Mesendoderm (in vitro differentiated cells): ENCODE results near the gene ATG7.

Experiments used
- DNase-seq: peaks from one replicate; pipeline ENCODE4 v3.0.0; 2013
- H2AK5ac ChIP-seq: 2 replicates; pipeline ENCODE4 v1.6.1; 2013; ENCODE audit warnings: low read length, inconsistent platforms
- H2BK120ac ChIP-seq: 2 replicates; pipeline ENCODE4 v1.6.1; 2013; ENCODE audit warnings: low read depth, mild to moderate bottlenecking, low read length, moderate library complexity, mixed read lengths
- H2BK15ac ChIP-seq: replicated peaks from 2 replicates; pipeline ENCODE4 v1.6.1; 2013; ENCODE audit warnings: low read depth, mild to moderate bottlenecking, moderate library complexity
- H2BK5ac ChIP-seq: 2 replicates; pipeline ENCODE4 v1.6.1; 2013; ENCODE audit warnings: low read length, inconsistent platforms
- H3K18ac ChIP-seq: 2 replicates; pipeline ENCODE4 v1.6.1; 2013; ENCODE audit warnings: mild to moderate bottlenecking, low read length, mixed read lengths
- H3K23ac ChIP-seq: one replicate; pipeline ENCODE4 v1.6.1; 2013; ENCODE audit warnings: low read length
- H3K27ac ChIP-seq: 2 replicates; pipeline ENCODE4 v1.5.1; 2013; ENCODE audit warnings: low read depth, mild to moderate bottlenecking, inconsistent platforms, low read length, moderate library complexity
- H3K27me3 ChIP-seq: 2 replicates; pipeline ENCODE4 v1.6.1; 2013; ENCODE audit warnings: low read length, control low read depth, mild to moderate bottlenecking, inconsistent platforms; ENCODE audit not compliant: insufficient read depth, poor library complexity
- H3K36me3 ChIP-seq: 2 replicates; pipeline ENCODE4 v1.6.1; 2013; ENCODE audit warnings: low read length, inconsistent platforms; ENCODE audit not compliant: control insufficient read depth, insufficient read depth
- H3K4ac ChIP-seq: one replicate; pipeline ENCODE4 v1.6.1; 2013; ENCODE audit warnings: low read depth, mild to moderate bottlenecking, low read length, moderate library complexity
- H3K4me1 ChIP-seq: 2 replicates; pipeline ENCODE4 v1.6.1; 2013; ENCODE audit warnings: low read depth, low read length, inconsistent platforms; ENCODE audit not compliant: control insufficient read depth
- H3K4me2 ChIP-seq: 2 replicates; pipeline ENCODE4 v1.6.1; 2013; ENCODE audit warnings: low read length
- H3K4me3 ChIP-seq: 2 replicates; pipeline ENCODE4 v1.5.1; 2013; ENCODE audit warnings: mild to moderate bottlenecking, low read length
- H3K56ac ChIP-seq: one replicate; pipeline ENCODE4 v1.6.1; 2013; ENCODE audit warnings: low read length
- H3K79me1 ChIP-seq: 2 replicates; pipeline ENCODE4 v1.6.1; 2013; ENCODE audit warnings: low read length, inconsistent platforms
- H3K79me2 ChIP-seq: 2 replicates; pipeline ENCODE4 v1.6.1; 2013; ENCODE audit warnings: mild to moderate bottlenecking, low read length; ENCODE audit not compliant: control insufficient read depth, insufficient read depth
- H3K9ac ChIP-seq: 2 replicates; pipeline ENCODE4 v1.6.1; 2013; ENCODE audit warnings: low read length, inconsistent platforms
- H4K5ac ChIP-seq: one replicate; pipeline ENCODE4 v1.6.1; 2013; ENCODE audit warnings: low read length
- H4K8ac ChIP-seq: one replicate; pipeline ENCODE4 v1.6.1; 2013; ENCODE audit warnings: low read depth, mild to moderate bottlenecking, control low read depth, low read length, moderate library complexity
- WGBS: extraction: QIAGEN DNeasy Blood & Tissue Kit; methylation state at CpG from one replicate; pipeline ENCODE4 v1.1.7; 2013; ENCODE audit warnings: low lambda C conversion rate, missing lambda C conversion rate; ENCODE audit not compliant: insufficient coverage; ENCODE audit errors: extremely low coverage; 5-methylcytosine and 5-hydroxymethylcytosine counted together

Gene ATG7

GRCh38 chr3:11477407-11477911 lies 205.3 kb downstream of the ATG7 start:
- DNase-seq, result peak; percentile 53
- no peaks in the 10 kb centered on the region for H3K27me3 ChIP-seq
- no peak overlapping the region for H3K27ac ChIP-seq
- no peak overlapping the region for H2BK120ac ChIP-seq
- H3K4me3 ChIP-seq, result no peak overlapping the region
- peak overlapping the region; percentile 11 for H3K18ac ChIP-seq
- H3K4me2 ChIP-seq, result no peak overlapping the region
- H3K4me1 ChIP-seq, result peaks cover 5% of the 10 kb centered on the region
- H3K79me1 ChIP-seq, result no peaks in the 10 kb centered on the region
- no peak overlapping the region for H3K23ac ChIP-seq
- H2BK5ac ChIP-seq, result no peak overlapping the region
- no peak overlapping the region for H3K4ac ChIP-seq
- no peaks in the 10 kb centered on the region for H3K36me3 ChIP-seq
- H3K9ac ChIP-seq, result no peak overlapping the region
- H4K5ac ChIP-seq, result no peak overlapping the region
- no peak overlapping the region for H2BK15ac ChIP-seq
- no peak overlapping the region for H4K8ac ChIP-seq
- no CpG with 5 or more reads among the region's 3 CpGs for WGBS
- no peaks in the 10 kb centered on the region for H3K79me2 ChIP-seq
- H3K56ac ChIP-seq, result peak overlapping the region; percentile 12
- H2AK5ac ChIP-seq, result no peak overlapping the region

GRCh38 chr3:11478167-11478566 lies 206.0 kb downstream of the ATG7 start:
- Histone ChIP-seq H3K56ac (no peak overlapping the region), H4K5ac (no peak overlapping the region), H2BK5ac (no peak overlapping the region), H3K4ac (no peak overlapping the region), H3K23ac (no peak overlapping the region), H3K18ac (no peak overlapping the region), H2AK5ac (no peak overlapping the region), H2BK120ac (no peak overlapping the region), H3K27ac (no peak overlapping the region), H4K8ac (no peak overlapping the region), H2BK15ac (no peak overlapping the region), H3K4me1 (peaks cover 5% of the 10 kb centered on the region), H3K27me3 (no peaks in the 10 kb centered on the region), H3K4me2 (no peak overlapping the region), H3K79me1 (no peaks in the 10 kb centered on the region), H3K4me3 (no peak overlapping the region), H3K36me3 (no peaks in the 10 kb centered on the region), H3K9ac (no peak overlapping the region), H3K79me2 (no peaks in the 10 kb centered on the region)
- WGBS, result no CpG with 5 or more reads among the region's 2 CpGs
- no peak for DNase-seq

- WGBS, result no CpG with 5 or more reads among the region's 3 CpGs
- Histone ChIP-seq H3K4me3 (no peak overlapping the region), H4K5ac (no peak overlapping the region)
These were observed 207.0 kb downstream of the ATG7 start for GRCh38 chr3:11479221-11479620.

DNA sequence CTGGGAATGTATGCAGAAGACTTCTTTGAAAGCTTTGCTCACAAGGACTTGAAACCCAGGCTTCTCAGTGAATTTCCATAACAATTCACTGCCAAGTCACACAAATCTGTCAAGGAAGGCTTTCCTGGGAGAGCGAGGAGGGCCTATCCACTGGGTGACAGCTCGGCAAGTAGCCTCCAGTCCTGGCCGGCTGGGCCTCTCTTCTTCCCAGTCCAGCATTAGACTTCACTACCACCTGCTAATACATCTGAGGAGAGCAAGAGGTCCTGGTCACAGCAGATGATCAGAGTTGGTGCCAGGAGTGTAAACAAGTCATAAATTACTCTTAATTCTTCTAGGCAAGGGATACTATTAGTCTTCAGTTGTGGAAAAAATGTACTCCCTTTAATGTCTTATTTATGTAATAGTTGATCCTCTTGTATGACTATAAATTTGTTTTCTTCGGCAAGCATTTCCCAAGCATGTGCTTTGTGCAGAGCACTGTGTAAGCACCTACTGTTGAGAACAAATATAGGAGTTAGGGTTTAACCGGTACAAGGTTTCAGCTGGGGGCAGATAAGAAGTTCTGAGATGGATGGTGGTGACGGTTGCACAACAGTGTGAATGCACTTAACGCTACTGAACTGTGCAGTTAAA lies 208.6 kb downstream of the ATG7 start:
- no peak overlapping the region for H2BK120ac ChIP-seq
- no peak overlapping the region for H3K18ac ChIP-seq
- no peak overlapping the region for H3K9ac ChIP-seq
- H3K4me1 ChIP-seq, result peaks cover 5% of the 10 kb centered on the region
- no peak overlapping the region for H2AK5ac ChIP-seq
- no peak overlapping the region for H3K4ac ChIP-seq
- peak overlapping the region; percentile 19 for H3K27ac ChIP-seq
- H4K5ac ChIP-seq, result no peak overlapping the region
- H3K79me2 ChIP-seq, result no peaks in the 10 kb centered on the region
- no peaks in the 10 kb centered on the region for H3K27me3 ChIP-seq
- no peaks in the 10 kb centered on the region for H3K79me1 ChIP-seq
- no peaks in the 10 kb centered on the region for H3K36me3 ChIP-seq
- H3K4me2 ChIP-seq, result no peak overlapping the region
- no peak overlapping the region for H3K56ac ChIP-seq
- H3K4me3 ChIP-seq, result no peak overlapping the region
- WGBS, result no CpG with 5 or more reads among the region's 7 CpGs
- no peak overlapping the region for H2BK15ac ChIP-seq
- H4K8ac ChIP-seq, result no peak overlapping the region
- peak; percentile 77 for DNase-seq
- no peak overlapping the region for H2BK5ac ChIP-seq
- H3K23ac ChIP-seq, result no peak overlapping the region

More at GRCh38 chr3:11479221-11479620, 207.0 kb downstream of the ATG7 start:
- Histone ChIP-seq H2AK5ac (no peak overlapping the region), H3K27me3 (no peaks in the 10 kb centered on the region), H3K36me3 (no peaks in the 10 kb centered on the region), H4K8ac (no peak overlapping the region), H2BK5ac (no peak overlapping the region), H3K56ac (no peak overlapping the region), H3K9ac (no peak overlapping the region), H3K79me2 (no peaks in the 10 kb centered on the region), H3K4me1 (peaks cover 5% of the 10 kb centered on the region), H3K4ac (no peak overlapping the region), H3K23ac (no peak overlapping the region), H2BK15ac (no peak overlapping the region), H3K27ac (no peak overlapping the region), H3K79me1 (no peaks in the 10 kb centered on the region), H2BK120ac (no peak overlapping the region), H3K18ac (no peak overlapping the region), H3K4me2 (no peak overlapping the region)
- DNase-seq, result no peak

- Histone ChIP-seq H3K79me1 (no peaks in the 10 kb centered on the region), H3K36me3 (no peaks in the 10 kb centered on the region), H2AK5ac (no peak overlapping the region), H4K8ac (no peak overlapping the region), H3K4me2 (no peak overlapping the region), H3K23ac (no peak overlapping the region), H3K18ac (no peak overlapping the region), H3K27ac (no peak overlapping the region), H2BK5ac (no peak overlapping the region), H3K56ac (no peak overlapping the region), H2BK15ac (no peak overlapping the region), H3K79me2 (no peaks in the 10 kb centered on the region), H3K27me3 (no peaks in the 10 kb centered on the region), H3K9ac (no peak overlapping the region), H3K4ac (no peak overlapping the region), H4K5ac (no peak overlapping the region), H3K4me3 (no peak overlapping the region), H3K4me1 (peaks cover 5% of the 10 kb centered on the region), H2BK120ac (no peak overlapping the region)
- DNase-seq, result no peak
- no CpG with 5 or more reads among the region's 3 CpGs for WGBS
These were observed 209.4 kb downstream of the ATG7 start for GRCh38 chr3:11481556-11481955.

DNA sequence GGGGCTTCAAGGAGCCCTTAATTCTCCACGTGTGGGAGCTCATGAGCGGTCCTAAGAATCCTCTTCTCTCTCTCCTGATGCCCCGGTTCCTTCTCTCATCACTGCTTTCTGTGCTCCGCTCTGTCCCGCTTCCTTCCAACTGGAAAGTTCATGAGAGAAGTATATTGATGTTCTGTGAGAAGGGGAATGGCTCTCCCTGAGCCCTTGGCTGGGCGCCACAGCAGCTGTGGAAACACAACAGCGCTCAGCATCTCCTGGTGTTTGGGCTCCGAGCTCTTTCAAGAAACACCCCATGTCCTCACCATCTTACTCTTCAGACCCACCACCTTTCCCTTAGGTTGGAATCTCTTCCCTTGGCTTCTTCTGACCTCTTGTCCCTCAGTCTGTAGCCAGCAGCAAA lies 209.8 kb downstream of the ATG7 start:
- H4K5ac ChIP-seq, result no peak overlapping the region
- no CpG with 5 or more reads among the region's 8 CpGs for WGBS
- no peak overlapping the region for H3K4me3 ChIP-seq
- H3K27me3 ChIP-seq, result no peaks in the 10 kb centered on the region
- H3K18ac ChIP-seq, result no peak overlapping the region
- no peak overlapping the region for H2BK120ac ChIP-seq
- H3K23ac ChIP-seq, result no peak overlapping the region
- no peaks in the 10 kb centered on the region for H3K79me1 ChIP-seq
- no peak for DNase-seq
- H3K27ac ChIP-seq, result no peak overlapping the region
- H3K4me1 ChIP-seq, result peaks cover 5% of the 10 kb centered on the region
- H2BK15ac ChIP-seq, result no peak overlapping the region
- H3K36me3 ChIP-seq, result no peaks in the 10 kb centered on the region
- H3K9ac ChIP-seq, result no peak overlapping the region
- H3K4ac ChIP-seq, result no peak overlapping the region
- no peak overlapping the region for H4K8ac ChIP-seq
- H3K79me2 ChIP-seq, result no peaks in the 10 kb centered on the region
- H2AK5ac ChIP-seq, result no peak overlapping the region
- H3K56ac ChIP-seq, result no peak overlapping the region
- no peak overlapping the region for H2BK5ac ChIP-seq
- no peak overlapping the region for H3K4me2 ChIP-seq
